H9 (cell line): ENCODE results near the gene TSPAN32. TPM values are rescaled to one million over a fixed set of nuclear protein-coding genes. Genes with fewer than 3 reads are reported as not detected.

Source experiments
- DNase-seq: peaks from one replicate; pipeline ENCODE4 v3.0.0-alpha.2; 2017
- H2AFZ ChIP-seq: one replicate; pipeline ENCODE4 v1.6.1; 2013; ENCODE audit warnings: mild to moderate bottlenecking, low read length, control low read depth, moderate library complexity
- H2AK5ac ChIP-seq: 2 replicates; pipeline ENCODE4 v1.6.1; 2013; ENCODE audit warnings: low read length, control low read depth, mixed read lengths; ENCODE audit not compliant: insufficient read length
- H2BK120ac ChIP-seq: one replicate; pipeline ENCODE4 v1.6.1; 2013; ENCODE audit warnings: low read depth, mild to moderate bottlenecking, low read length, control low read depth, inconsistent platforms; ENCODE audit not compliant: poor library complexity, severe bottlenecking
- H2BK12ac ChIP-seq: 2 replicates; pipeline ENCODE4 v1.6.1; 2013; ENCODE audit warnings: low read length, control low read depth, mixed read lengths, low read depth; ENCODE audit not compliant: insufficient read length
- H2BK15ac ChIP-seq: 2 replicates; pipeline ENCODE4 v1.6.1; 2013; ENCODE audit warnings: low read depth, low read length, control low read depth
- H2BK20ac ChIP-seq: one replicate; pipeline ENCODE4 v1.6.1; 2013; ENCODE audit warnings: low read depth, mild to moderate bottlenecking, low read length, control low read depth, inconsistent platforms; ENCODE audit not compliant: poor library complexity, severe bottlenecking
- H2BK5ac ChIP-seq: 2 replicates; pipeline ENCODE4 v1.6.1; 2013; ENCODE audit warnings: low read length, control low read depth, mixed read lengths; ENCODE audit not compliant: insufficient read length
- H3K14ac ChIP-seq: 2 replicates; pipeline ENCODE4 v1.6.1; 2013; ENCODE audit warnings: low read length, control low read depth; ENCODE audit not compliant: insufficient read depth
- H3K18ac ChIP-seq: 2 replicates; pipeline ENCODE4 v1.6.1; 2013; ENCODE audit warnings: low read depth, mild to moderate bottlenecking, mixed read lengths, low read length, control low read depth; ENCODE audit not compliant: insufficient read length
- H3K23ac ChIP-seq: 2 replicates; pipeline ENCODE4 v1.6.1; 2013; ENCODE audit warnings: low read length, control low read depth, mixed read lengths, low read depth; ENCODE audit not compliant: insufficient read length
- H3K23me2 ChIP-seq: 2 replicates; pipeline ENCODE4 v1.6.1; 2013; ENCODE audit warnings: low read depth, mild to moderate bottlenecking, mixed read lengths, low read length, control low read depth; ENCODE audit not compliant: insufficient read length, poor library complexity, severe bottlenecking
- H3K27ac ChIP-seq: 2 replicates; pipeline ENCODE4 v1.5.1; 2013; ENCODE audit warnings: low read length, control low read depth, mixed read lengths, low read depth; ENCODE audit not compliant: insufficient read length
- H3K27me3 ChIP-seq: 2 replicates; pipeline ENCODE4 v1.6.1; 2013; ENCODE audit warnings: low read length, control low read depth, inconsistent platforms; ENCODE audit not compliant: insufficient read depth
- H3K4ac ChIP-seq: 2 replicates; pipeline ENCODE4 v1.6.1; 2013; ENCODE audit warnings: low read depth, mild to moderate bottlenecking, control low read depth, inconsistent platforms, low read length, moderate library complexity
- H3K4me1 ChIP-seq: 2 replicates; pipeline ENCODE4 v1.6.1; 2013; ENCODE audit warnings: low read length, control low read depth, inconsistent platforms; ENCODE audit not compliant: insufficient read depth
- H3K4me2 ChIP-seq: 2 replicates; pipeline ENCODE4 v1.6.1; 2013; ENCODE audit warnings: low read length, control low read depth, mixed read lengths; ENCODE audit not compliant: insufficient read length, insufficient read depth
- H3K56ac ChIP-seq: 2 replicates; pipeline ENCODE4 v1.6.1; 2013; ENCODE audit warnings: low read depth, mild to moderate bottlenecking, mixed read lengths, low read length, control low read depth; ENCODE audit not compliant: insufficient read length
- H3K79me1 ChIP-seq: 2 replicates; pipeline ENCODE4 v1.6.1; 2013; ENCODE audit warnings: low read depth, mild to moderate bottlenecking, moderate library complexity, low read length, control low read depth, inconsistent platforms; ENCODE audit not compliant: insufficient read depth, poor library complexity, severe bottlenecking
- H3K79me2 ChIP-seq: 2 replicates; pipeline ENCODE4 v1.6.1; 2013; ENCODE audit warnings: low read length, control low read depth, inconsistent platforms; ENCODE audit not compliant: insufficient read depth
- H3K9ac ChIP-seq: 2 replicates; pipeline ENCODE4 v1.6.1; 2013; ENCODE audit warnings: low read length, control low read depth, mixed read lengths; ENCODE audit not compliant: insufficient read length; ENCODE audit errors: extremely low read depth
- H3K9me3 ChIP-seq: one replicate; pipeline ENCODE4 v1.6.1; 2013; ENCODE audit warnings: low read depth, low read length, inconsistent platforms; ENCODE audit not compliant: control insufficient read depth
- H3T11ph ChIP-seq: one replicate; pipeline ENCODE4 v1.6.1; 2013; ENCODE audit warnings: mild to moderate bottlenecking, low read length, control low read depth, inconsistent platforms
- H4K20me1 ChIP-seq: one replicate; pipeline ENCODE4 v1.6.1; 2013; ENCODE audit not compliant: control insufficient read depth, insufficient read length, insufficient read depth
- H4K5ac ChIP-seq: 2 replicates; pipeline ENCODE4 v1.6.1; 2013; ENCODE audit warnings: low read depth, mild to moderate bottlenecking, mixed read lengths, low read length, control low read depth; ENCODE audit not compliant: insufficient read length
- H4K8ac ChIP-seq: replicated peaks from 2 replicates; pipeline ENCODE4 v1.6.1; 2013; ENCODE audit warnings: low read length, control low read depth, mixed read lengths, low read depth; ENCODE audit not compliant: insufficient read length
- H4K91ac ChIP-seq: 2 replicates; pipeline ENCODE4 v1.6.1; 2013; ENCODE audit warnings: low read depth, mild to moderate bottlenecking, moderate library complexity, mixed read lengths, low read length, control low read depth; ENCODE audit not compliant: insufficient read length
- H3K27ac Mint-ChIP-seq, 3 experiments: 2 replicates in 2 of 3; 3 replicates in 1 of 3; pipeline ENCODE4 v1.8.0; 2020 to 2021; ENCODE audit warnings: mixed read lengths in 3 of 3, mild to moderate bottlenecking in 1 of 3, moderate library complexity in 1 of 3
- H3K27me3 Mint-ChIP-seq: 2 replicates; pipeline ENCODE4 v1.8.0; 2021; ENCODE audit warnings: low read depth, mild to moderate bottlenecking, moderate library complexity, mixed read lengths
- H3K36me3 Mint-ChIP-seq, 3 experiments: 2 replicates in 2 of 3; 3 replicates in 1 of 3; pipeline ENCODE4 v1.8.0; 2020 to 2021; ENCODE audit warnings: low read depth in 3 of 3, mixed read lengths in 3 of 3; ENCODE audit not compliant: insufficient read depth in 1 of 3
- H3K4me1 Mint-ChIP-seq, 2 experiments: 2 replicates each; pipeline ENCODE4 v1.8.0; 2020; ENCODE audit warnings: mixed read lengths in 2 of 2
- H3K4me3 Mint-ChIP-seq, 2 experiments: 2 replicates in 1 of 2; 3 replicates in 1 of 2; pipeline ENCODE4 v1.8.0; 2020 to 2021; ENCODE audit warnings: mild to moderate bottlenecking in 2 of 2, mixed read lengths in 2 of 2, moderate library complexity in 1 of 2
- H3K9me3 Mint-ChIP-seq, 2 experiments: 2 replicates in 1 of 2; 3 replicates in 1 of 2; pipeline ENCODE4 v1.8.0; 2020; ENCODE audit warnings: mild to moderate bottlenecking in 2 of 2, mixed read lengths in 2 of 2, moderate library complexity in 1 of 2
- WGBS: extraction: QIAGEN DNeasy Blood & Tissue Kit; methylation state at CpG from one replicate; pipeline ENCODE4 v1.1.7; 2013; ENCODE audit warnings: missing lambda C conversion rate, low lambda C conversion rate, mixed read lengths; ENCODE audit not compliant: insufficient read length; ENCODE audit errors: extremely low coverage; 5-methylcytosine and 5-hydroxymethylcytosine counted together
- total RNA-seq: library from RNA; stranded (reverse); gene quantifications from 2 replicates; pipeline ENCODE4 v1.2.1, GENCODE V29; 2021
- TF ChIP-seq, protein P1 (sequence below): fragments of 200-600 bp; sonication (generic); conservative IDR thresholded peaks from 3 replicates; pipeline ENCODE4 v1.8.0; 2021; ENCODE audit warnings: antibody characterized with exemption, mild to moderate bottlenecking

TSPAN32 gene
- total RNA-seq, 1 experiment from 2014 or later = not detected

DNA sequence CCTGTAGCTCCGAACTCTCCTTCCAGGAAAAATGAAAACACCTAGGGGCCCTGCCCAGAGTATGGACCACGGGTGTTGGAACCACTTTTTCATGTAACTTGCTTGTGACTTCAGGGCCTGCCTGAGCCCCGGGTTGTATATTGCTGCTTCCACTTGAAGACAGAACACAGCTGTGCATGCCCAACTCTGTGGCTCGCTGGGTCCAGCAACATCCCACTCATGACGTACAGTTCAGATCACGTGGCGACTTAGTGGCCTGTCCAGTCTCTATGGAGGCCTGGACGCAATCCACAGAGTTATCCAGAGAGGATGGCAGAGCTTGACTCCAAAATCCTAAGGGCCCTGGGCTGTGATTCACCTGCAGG lies 6.9 kb upstream of the TSPAN32 start:
- Histone ChIP-seq H3K9me3 (no peaks in the 10 kb centered on the region), H4K20me1 (no peaks in the 10 kb centered on the region), H2AK5ac (no peak overlapping the region), H3K9ac (no peak overlapping the region), H2BK20ac (no peak overlapping the region), H3K14ac (no peak overlapping the region), H3K23me2 (no peaks in the 10 kb centered on the region), H3K27me3 (no peaks in the 10 kb centered on the region; the same call in 1 of the 2 replicates), H3T11ph (no peak overlapping the region), H4K91ac (no peak overlapping the region), H2BK120ac (no peak overlapping the region), H3K23ac (no peak overlapping the region), H3K56ac (no peak overlapping the region), H2BK15ac (no peak overlapping the region), H3K79me2 (no peaks in the 10 kb centered on the region), H3K79me1 (no peaks in the 10 kb centered on the region), H3K18ac (no peak overlapping the region), H3K4me1 (no peaks in the 10 kb centered on the region), H4K5ac (no peak overlapping the region), H4K8ac (no peak overlapping the region), H2BK5ac (no peak overlapping the region), H2BK12ac (no peak overlapping the region), H3K27ac (no peak overlapping the region), H3K4ac (no peak overlapping the region), H3K4me2 (no peak overlapping the region), H2AFZ (no peak overlapping the region)
- no CpG with 5 or more reads among the region's 8 CpGs for WGBS
- TF ChIP-seq, protein P1, sequence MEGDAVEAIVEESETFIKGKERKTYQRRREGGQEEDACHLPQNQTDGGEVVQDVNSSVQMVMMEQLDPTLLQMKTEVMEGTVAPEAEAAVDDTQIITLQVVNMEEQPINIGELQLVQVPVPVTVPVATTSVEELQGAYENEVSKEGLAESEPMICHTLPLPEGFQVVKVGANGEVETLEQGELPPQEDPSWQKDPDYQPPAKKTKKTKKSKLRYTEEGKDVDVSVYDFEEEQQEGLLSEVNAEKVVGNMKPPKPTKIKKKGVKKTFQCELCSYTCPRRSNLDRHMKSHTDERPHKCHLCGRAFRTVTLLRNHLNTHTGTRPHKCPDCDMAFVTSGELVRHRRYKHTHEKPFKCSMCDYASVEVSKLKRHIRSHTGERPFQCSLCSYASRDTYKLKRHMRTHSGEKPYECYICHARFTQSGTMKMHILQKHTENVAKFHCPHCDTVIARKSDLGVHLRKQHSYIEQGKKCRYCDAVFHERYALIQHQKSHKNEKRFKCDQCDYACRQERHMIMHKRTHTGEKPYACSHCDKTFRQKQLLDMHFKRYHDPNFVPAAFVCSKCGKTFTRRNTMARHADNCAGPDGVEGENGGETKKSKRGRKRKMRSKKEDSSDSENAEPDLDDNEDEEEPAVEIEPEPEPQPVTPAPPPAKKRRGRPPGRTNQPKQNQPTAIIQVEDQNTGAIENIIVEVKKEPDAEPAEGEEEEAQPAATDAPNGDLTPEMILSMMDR = no peak
- Mint-ChIP-seq H3K27ac (no peak overlapping the region), H3K36me3 (no peaks in the 10 kb centered on the region), H3K27me3 (peaks cover 56% of the 10 kb centered on the region), H3K9me3 (no peaks in the 10 kb centered on the region; a peak in 1 of 5 replicates), H3K4me3 (no peak overlapping the region), H3K4me1 (peaks cover 0 to 4% of the 10 kb centered on the region in 2 experiments; a peak in 3 of 4 replicates)
- no peak for DNase-seq
